ENCODE results near the gene USP35. TPM values are rescaled to one million over a fixed set of nuclear protein-coding genes. Genes with fewer than 3 reads are reported as not detected.

Gene USP35
- total RNA-seq, 1 experiment from 2014 or later: 7.8 TPM

- Mint-ChIP-seq H3K27ac (ENCODE audit: unreplicated experiment) (no peak overlapping the region), H3K27me3 (ENCODE audit: unreplicated experiment) (no peaks in the 10 kb centered on the region), H3K9me3 (ENCODE audit: low read depth, unreplicated experiment) (no peaks in the 10 kb centered on the region), H3K4me1 (ENCODE audit: low read depth, unreplicated experiment) (peaks cover 7% of the 10 kb centered on the region), H3K36me3 (ENCODE audit: insufficient read depth, unreplicated experiment) (no peaks in the 10 kb centered on the region), H3K4me3 (ENCODE audit: low read depth, unreplicated experiment) (no peak overlapping the region)
- no TSS peak for BruUV-seq (replicated peaks)
- no peak for DNase-seq
- no peak for TF ChIP-seq CTCF (IDR thresholded peaks at IDR 0.05; ENCODE audit: unreplicated experiment)
- CTCF ChIA-PET: no interaction called here
- intact Hi-C loops (cut with micrococcal nuclease; ENCODE audit: unreplicated experiment): no loop called here
Measured at GRCh38 chr11:78160557-78160956, 28.2 kb upstream of the USP35 start.

- CTCF ChIA-PET: no interaction called here
- intact Hi-C loops (cut with micrococcal nuclease; ENCODE audit: unreplicated experiment): no loop called here
- H3K4me3 Mint-ChIP-seq (ENCODE audit: low read depth, unreplicated experiment): no peak overlapping the region
- no TSS peak for BruUV-seq (replicated peaks)
- no peak overlapping the region for H3K27ac Mint-ChIP-seq (ENCODE audit: unreplicated experiment)
- no peak for DNase-seq
- H3K27me3 Mint-ChIP-seq (ENCODE audit: unreplicated experiment): no peaks in the 10 kb centered on the region
- TF ChIP-seq CTCF (IDR thresholded peaks at IDR 0.05; ENCODE audit: unreplicated experiment): no peak
- H3K4me1 Mint-ChIP-seq (ENCODE audit: low read depth, unreplicated experiment): peaks cover 6% of the 10 kb centered on the region
- no peaks in the 10 kb centered on the region for H3K36me3 Mint-ChIP-seq (ENCODE audit: insufficient read depth, unreplicated experiment)
- no peaks in the 10 kb centered on the region for H3K9me3 Mint-ChIP-seq (ENCODE audit: low read depth, unreplicated experiment)
Measured at GRCh38 chr11:78161346-78161745, 27.4 kb upstream of the USP35 start.

GRCh38 chr11:78161962-78162371 is 26.8 kb upstream of the USP35 start:
- intact Hi-C loops (cut with micrococcal nuclease; ENCODE audit: unreplicated experiment): no loop called here
- CTCF ChIA-PET: no interaction called here
- Mint-ChIP-seq H3K27me3 (ENCODE audit: unreplicated experiment) (no peaks in the 10 kb centered on the region), H3K36me3 (ENCODE audit: insufficient read depth, unreplicated experiment) (no peaks in the 10 kb centered on the region), H3K9me3 (ENCODE audit: low read depth, unreplicated experiment) (no peaks in the 10 kb centered on the region), H3K27ac (ENCODE audit: unreplicated experiment) (no peak overlapping the region), H3K4me3 (ENCODE audit: low read depth, unreplicated experiment) (no peak overlapping the region), H3K4me1 (ENCODE audit: low read depth, unreplicated experiment) (no peaks in the 10 kb centered on the region)
- no TSS peak for BruUV-seq (replicated peaks)
- no peak for TF ChIP-seq CTCF (IDR thresholded peaks at IDR 0.05; ENCODE audit: unreplicated experiment)
- no peak for DNase-seq

GRCh38 chr11:78163828-78164227 is 24.9 kb upstream of the USP35 start:
- Mint-ChIP-seq H3K9me3 (ENCODE audit: low read depth, unreplicated experiment) (no peaks in the 10 kb centered on the region), H3K36me3 (ENCODE audit: insufficient read depth, unreplicated experiment) (no peaks in the 10 kb centered on the region), H3K27ac (ENCODE audit: unreplicated experiment) (no peak overlapping the region), H3K27me3 (ENCODE audit: unreplicated experiment) (no peaks in the 10 kb centered on the region), H3K4me3 (ENCODE audit: low read depth, unreplicated experiment) (no peak overlapping the region), H3K4me1 (ENCODE audit: low read depth, unreplicated experiment) (no peaks in the 10 kb centered on the region)
- DNase-seq: no peak
- no TSS peak for BruUV-seq (replicated peaks)
- CTCF ChIA-PET: no interaction called here
- intact Hi-C loops (cut with micrococcal nuclease; ENCODE audit: unreplicated experiment): no loop called here
- no peak for TF ChIP-seq CTCF (IDR thresholded peaks at IDR 0.05; ENCODE audit: unreplicated experiment)

GRCh38 chr11:78164471-78164870 is 24.2 kb upstream of the USP35 start:
- H3K27ac Mint-ChIP-seq (ENCODE audit: unreplicated experiment): no peak overlapping the region
- H3K27me3 Mint-ChIP-seq (ENCODE audit: unreplicated experiment): no peaks in the 10 kb centered on the region
- H3K4me3 Mint-ChIP-seq (ENCODE audit: low read depth, unreplicated experiment): no peak overlapping the region
- no peaks in the 10 kb centered on the region for H3K4me1 Mint-ChIP-seq (ENCODE audit: low read depth, unreplicated experiment)
- DNase-seq: no peak
- no peak for TF ChIP-seq CTCF (IDR thresholded peaks at IDR 0.05; ENCODE audit: unreplicated experiment)
- H3K36me3 Mint-ChIP-seq (ENCODE audit: insufficient read depth, unreplicated experiment): no peaks in the 10 kb centered on the region
- no TSS peak for BruUV-seq (replicated peaks)
- no peaks in the 10 kb centered on the region for H3K9me3 Mint-ChIP-seq (ENCODE audit: low read depth, unreplicated experiment)
- intact Hi-C loops (cut with micrococcal nuclease; ENCODE audit: unreplicated experiment): no loop called here
- CTCF ChIA-PET: no interaction called here
